IMR-90 (cell line): ENCODE results near the gene PPP1CA. TPM values are rescaled to one million over a fixed set of nuclear protein-coding genes. Genes with fewer than 3 reads are reported as not detected.

ENCODE experiments used
- ATAC-seq: fragments of 200-7000 bp; cut with Tn5 transposase; 2 replicates; pipeline ENCODE4 v1.9.1; 2020; ENCODE audit warnings: low read depth, mild to moderate bottlenecking, moderate library complexity
- BruUV-seq: library from RNA; stranded (reverse); fragments of 400-500 nt; replicated peaks from 2 replicates; lab custom pipeline; 2021; lab: Mats Ljungman, UMichigan
- CTCF ChIA-PET: fragments of 300-600 bp; formaldehyde crosslinking; extraction: SDS; loops from one replicate; lab custom pipeline; 2021; ENCODE audit warnings: antibody characterized with exemption; lab: Yijun Ruan, JAX
- POLR2A ChIA-PET: fragments of 300-600 bp; sonication (Branson Sonifier 250); formaldehyde crosslinking; loops from one replicate; lab custom pipeline; 2022; ENCODE audit warnings: antibody characterized with exemption; ENCODE audit not compliant: unreplicated experiment; lab: Charles Lee
- DNase-seq: peaks from one replicate; pipeline ENCODE4 v3.0.0; 2013
- H2AFZ ChIP-seq: replicated peaks from 2 replicates; pipeline ENCODE3; 2013; ENCODE audit warnings: low read length, mild to moderate bottlenecking; ENCODE audit not compliant: poor library complexity
- H2AK5ac ChIP-seq: 2 replicates; pipeline ENCODE4 v1.6.1; 2013; ENCODE audit warnings: low read depth, low read length, inconsistent platforms
- H2AK9ac ChIP-seq: replicated peaks from 2 replicates; pipeline ENCODE3; 2013; ENCODE audit warnings: mild to moderate bottlenecking, low read depth, low read length, moderate library complexity; ENCODE audit not compliant: poor library complexity
- H2BK120ac ChIP-seq: 2 replicates; pipeline ENCODE4 v1.6.1; 2013; ENCODE audit warnings: low read depth, low read length, inconsistent platforms
- H2BK15ac ChIP-seq: 3 replicates; pipeline ENCODE4 v1.6.1; 2013; ENCODE audit warnings: low read depth, low read length, inconsistent platforms
- H2BK20ac ChIP-seq: 2 replicates; pipeline ENCODE4 v1.6.1; 2013; ENCODE audit warnings: low read depth, mild to moderate bottlenecking, inconsistent platforms, low read length, moderate library complexity
- H2BK5ac ChIP-seq: 2 replicates; pipeline ENCODE4 v1.6.1; 2013; ENCODE audit warnings: mild to moderate bottlenecking, low read depth, low read length, inconsistent platforms; ENCODE audit not compliant: poor library complexity, severe bottlenecking
- H3K14ac ChIP-seq: replicated peaks from 2 replicates; pipeline ENCODE4 v1.6.1; 2013; ENCODE audit warnings: low read depth, low read length, inconsistent platforms
- H3K18ac ChIP-seq: 2 replicates; pipeline ENCODE4 v1.6.1; 2013; ENCODE audit warnings: low read depth, low read length, control low read depth
- H3K23ac ChIP-seq: 2 replicates; pipeline ENCODE4 v1.6.1; 2013; ENCODE audit warnings: low read depth, low read length, inconsistent platforms
- H3K27ac ChIP-seq: 2 replicates; pipeline ENCODE4 v1.5.1; 2013; ENCODE audit warnings: mild to moderate bottlenecking, control low read depth, low read length; ENCODE audit not compliant: insufficient read depth
- H3K27me3 ChIP-seq: 2 replicates; pipeline ENCODE4 v1.6.1; 2013; ENCODE audit warnings: low read length; ENCODE audit not compliant: control insufficient read depth, insufficient read depth
- H3K36me3 ChIP-seq: 2 replicates; pipeline ENCODE4 v1.6.1; 2013; ENCODE audit warnings: low read length, mixed read lengths; ENCODE audit not compliant: control insufficient read depth, insufficient read depth
- H3K4ac ChIP-seq: 2 replicates; pipeline ENCODE4 v1.6.1; 2013; ENCODE audit warnings: low read depth, low read length, inconsistent platforms
- H3K4me1 ChIP-seq: 2 replicates; pipeline ENCODE4 v1.6.1; 2013; ENCODE audit warnings: low read length, mixed read lengths; ENCODE audit not compliant: control insufficient read depth, insufficient read depth
- H3K4me2 ChIP-seq: 2 replicates; pipeline ENCODE4 v1.6.1; 2013; ENCODE audit warnings: low read depth, mild to moderate bottlenecking, control low read depth, low read length, moderate library complexity
- H3K4me3 ChIP-seq: 2 replicates; pipeline ENCODE4 v1.5.1; 2013; ENCODE audit warnings: low read depth, mild to moderate bottlenecking, control low read depth, low read length, moderate library complexity; ENCODE audit not compliant: insufficient read depth
- H3K56ac ChIP-seq: 2 replicates; pipeline ENCODE4 v1.6.1; 2013; ENCODE audit warnings: low read length, inconsistent platforms; ENCODE audit not compliant: insufficient read depth; ENCODE audit errors: extremely low read depth
- H3K79me1 ChIP-seq, 2 experiments: 2 replicates each; pipeline ENCODE4 v1.6.1; 2013; ENCODE audit warnings: low read length in 2 of 2, inconsistent platforms in 1 of 2, low read depth in 1 of 2
- H3K9ac ChIP-seq: 2 replicates; pipeline ENCODE4 v1.6.1; 2013; ENCODE audit warnings: low read depth, low read length, control low read depth
- H3K9me1 ChIP-seq: 2 replicates; pipeline ENCODE4 v1.6.1; 2013; ENCODE audit warnings: low read length, inconsistent platforms; ENCODE audit not compliant: insufficient read depth
- H3K9me3 ChIP-seq: 2 replicates; pipeline ENCODE4 v1.6.1; 2013; ENCODE audit warnings: low read length; ENCODE audit not compliant: control insufficient read depth, insufficient read depth
- H4K20me1 ChIP-seq: 2 replicates; pipeline ENCODE4 v1.6.1; 2013; ENCODE audit warnings: low read length, inconsistent platforms; ENCODE audit not compliant: insufficient read depth
- H4K5ac ChIP-seq: 2 replicates; pipeline ENCODE4 v1.6.1; 2013; ENCODE audit warnings: mild to moderate bottlenecking, low read depth, low read length, control low read depth
- H4K8ac ChIP-seq, 2 experiments: 2 replicates each; pipeline ENCODE4 v1.6.1; 2013; ENCODE audit warnings: low read depth in 2 of 2, low read length in 2 of 2, control low read depth in 1 of 2, inconsistent platforms in 1 of 2
- H4K91ac ChIP-seq: 2 replicates; pipeline ENCODE4 v1.6.1; 2013; ENCODE audit warnings: low read depth, low read length, inconsistent platforms; ENCODE audit not compliant: insufficient read depth
- CEBPB ChIP-seq: IDR thresholded peaks from 2 replicates; pipeline ENCODE4 v1.6.1; 2012; ENCODE audit warnings: low read depth, low read length, improper control_type of control experiment
- MAZ ChIP-seq: IDR thresholded peaks from 2 replicates; pipeline ENCODE4 v1.6.1; 2012; ENCODE audit warnings: low read depth, mild to moderate bottlenecking, low read length, improper control_type of control experiment, moderate library complexity, borderline replicate concordance
- MXI1 ChIP-seq: IDR thresholded peaks from 2 replicates; pipeline ENCODE4 v1.6.1; 2012; ENCODE audit warnings: low read depth, mild to moderate bottlenecking, low read length, moderate library complexity, borderline replicate concordance
- NFE2L2 ChIP-seq: fragments of 150-350 bp; IDR thresholded peaks from 2 replicates; pipeline ENCODE4 v1.6.1; 2016; ENCODE audit warnings: low read depth, mild to moderate bottlenecking, low read length
- RAD21 ChIP-seq: IDR thresholded peaks from 2 replicates; pipeline ENCODE4 v1.6.1; 2012; ENCODE audit warnings: low read length, improper control_type of control experiment
- RCOR1 ChIP-seq: IDR thresholded peaks from 2 replicates; pipeline ENCODE4 v1.6.1; 2012; ENCODE audit warnings: mild to moderate bottlenecking, low read length, improper control_type of control experiment; ENCODE audit not compliant: insufficient replicate concordance
- WGBS, 2 experiments: methylation state at CpG; one replicate each; pipeline versions ENCODE4 v1.1.5 to v1.1.7; 2013; ENCODE audit warnings: missing lambda C conversion rate in 2 of 2; ENCODE audit not compliant: insufficient read length in 1 of 2; ENCODE audit errors: extremely low coverage in 2 of 2; 5-methylcytosine and 5-hydroxymethylcytosine counted together
- dilution Hi-C: fragments of 300-500 bp; cut with HindIII; formaldehyde crosslinking; loops from one replicate; pipeline ENCODE4 v1.14.3; 2018; ENCODE audit warnings: low sequenced_read_pairs; ENCODE audit not compliant: unreplicated experiment
- in situ Hi-C: fragments of 300-500 bp; cut with MboI; formaldehyde crosslinking; loops from 3 replicates; pipeline ENCODE4 v1.14.3; 2019; ENCODE audit warnings: low sequenced_read_pairs, inconsistent platforms, mixed read lengths
- intact Hi-C: fragments of 100-400 bp; cut with micrococcal nuclease; formaldehyde crosslinking; loops from 2 replicates; pipeline ENCODE4 v1.10.0; 2022
- polyA plus RNA-seq, 3 experiments: library from polyadenylated mRNA; depleted of rRNA; stranded (reverse); fragments of >200 nt; gene quantifications; 2 replicates each; pipeline ENCODE4 v1.2.3, GENCODE V29; 2012; ENCODE audit warnings: low replicate concordance in 1 of 3
- total RNA-seq: library from RNA; depleted of rRNA; stranded (reverse); fragments of >200 nt; gene quantifications from 2 replicates; pipeline ENCODE4 v1.2.3, GENCODE V29; 2012
- TF ChIP-seq, protein P1 (sequence below): fragments of 150-350 bp; IDR thresholded peaks from 2 replicates; pipeline ENCODE4 v1.6.1; 2016; ENCODE audit warnings: low read depth, mild to moderate bottlenecking, low read length, moderate library complexity, borderline replicate concordance
- TF ChIP-seq, protein P2 (sequence below): conservative IDR thresholded peaks from 2 replicates; pipeline ENCODE4 v1.5.1; 2012; ENCODE audit warnings: mild to moderate bottlenecking, low read depth, low read length, improper control_type of control experiment

Gene PPP1CA
- total and polyA plus RNA-seq, 2 of the 4 experiments (the other 2 are of a cell fraction) = 228 to 313 TPM

DNA sequence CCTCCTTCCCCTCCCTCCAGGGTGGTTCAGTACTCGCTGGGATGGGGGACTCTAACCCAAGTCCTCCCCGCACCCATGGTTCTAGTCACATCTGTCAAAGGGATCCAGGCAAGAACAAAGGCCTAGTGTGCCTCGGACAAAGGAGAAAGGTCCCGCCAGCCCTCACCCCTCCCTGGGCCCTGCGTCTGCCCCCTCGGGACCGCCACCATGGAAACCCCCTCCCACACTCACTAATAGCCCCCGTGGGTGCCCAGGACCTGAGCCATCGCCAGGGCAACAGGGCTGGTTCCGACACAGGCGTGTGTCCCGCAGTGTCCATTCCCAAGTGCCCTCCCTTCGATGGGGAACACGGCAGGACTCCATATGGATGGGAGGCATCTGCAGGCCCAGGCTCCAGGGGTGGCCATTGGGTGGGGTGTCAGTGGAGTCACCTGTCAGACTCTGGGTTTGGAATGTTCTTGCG lies 8.7 kb upstream of the PPP1CA start:
- Histone ChIP-seq H4K20me1 (no peaks in the 10 kb centered on the region), H3K4ac (no peak overlapping the region), H2BK20ac (no peak overlapping the region), H3K36me3 (no peaks in the 10 kb centered on the region), H2AFZ (peak overlapping the region; percentile 43), H3K14ac (no peak overlapping the region), H3K27ac (no peak overlapping the region), H2BK15ac (no peak overlapping the region), H4K5ac (no peak overlapping the region), H2AK5ac (no peak overlapping the region), H2BK120ac (no peak overlapping the region), H2BK5ac (no peak overlapping the region), H3K56ac (no peak overlapping the region), H3K9me1 (no peaks in the 10 kb centered on the region), H3K27me3 (peaks cover 61% of the 10 kb centered on the region), H3K23ac (no peak overlapping the region), H3K79me1 (no peaks in the 10 kb centered on the region), H3K4me3 (no peak overlapping the region), H3K18ac (no peak overlapping the region), H3K9me3 (no peaks in the 10 kb centered on the region), H4K8ac (no peak overlapping the region), H3K4me1 (no peaks in the 10 kb centered on the region), H3K4me2 (no peak overlapping the region), H4K91ac (no peak overlapping the region), H3K9ac (no peak overlapping the region), H2AK9ac (no peak overlapping the region)
- TF ChIP-seq RAD21 (no peak), RCOR1 (no peak), CEBPB (no peak), NFE2L2 (no peak), MXI1 (no peak), MAZ (no peak)
- TF ChIP-seq, protein P1, sequence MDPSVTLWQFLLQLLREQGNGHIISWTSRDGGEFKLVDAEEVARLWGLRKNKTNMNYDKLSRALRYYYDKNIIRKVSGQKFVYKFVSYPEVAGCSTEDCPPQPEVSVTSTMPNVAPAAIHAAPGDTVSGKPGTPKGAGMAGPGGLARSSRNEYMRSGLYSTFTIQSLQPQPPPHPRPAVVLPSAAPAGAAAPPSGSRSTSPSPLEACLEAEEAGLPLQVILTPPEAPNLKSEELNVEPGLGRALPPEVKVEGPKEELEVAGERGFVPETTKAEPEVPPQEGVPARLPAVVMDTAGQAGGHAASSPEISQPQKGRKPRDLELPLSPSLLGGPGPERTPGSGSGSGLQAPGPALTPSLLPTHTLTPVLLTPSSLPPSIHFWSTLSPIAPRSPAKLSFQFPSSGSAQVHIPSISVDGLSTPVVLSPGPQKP = no peak
- TF ChIP-seq, protein P2, sequence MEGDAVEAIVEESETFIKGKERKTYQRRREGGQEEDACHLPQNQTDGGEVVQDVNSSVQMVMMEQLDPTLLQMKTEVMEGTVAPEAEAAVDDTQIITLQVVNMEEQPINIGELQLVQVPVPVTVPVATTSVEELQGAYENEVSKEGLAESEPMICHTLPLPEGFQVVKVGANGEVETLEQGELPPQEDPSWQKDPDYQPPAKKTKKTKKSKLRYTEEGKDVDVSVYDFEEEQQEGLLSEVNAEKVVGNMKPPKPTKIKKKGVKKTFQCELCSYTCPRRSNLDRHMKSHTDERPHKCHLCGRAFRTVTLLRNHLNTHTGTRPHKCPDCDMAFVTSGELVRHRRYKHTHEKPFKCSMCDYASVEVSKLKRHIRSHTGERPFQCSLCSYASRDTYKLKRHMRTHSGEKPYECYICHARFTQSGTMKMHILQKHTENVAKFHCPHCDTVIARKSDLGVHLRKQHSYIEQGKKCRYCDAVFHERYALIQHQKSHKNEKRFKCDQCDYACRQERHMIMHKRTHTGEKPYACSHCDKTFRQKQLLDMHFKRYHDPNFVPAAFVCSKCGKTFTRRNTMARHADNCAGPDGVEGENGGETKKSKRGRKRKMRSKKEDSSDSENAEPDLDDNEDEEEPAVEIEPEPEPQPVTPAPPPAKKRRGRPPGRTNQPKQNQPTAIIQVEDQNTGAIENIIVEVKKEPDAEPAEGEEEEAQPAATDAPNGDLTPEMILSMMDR = no peak
- in situ Hi-C loops = no loop called here
- dilution Hi-C loops = no loop called here
- WGBS, 2 experiments = 87% methylated on average over 4 of the region's 15 CpGs; no CpG with 5 or more reads in 1 of the 2 experiments
- ATAC-seq (no peak), DNase-seq (no peak)
- CTCF ChIA-PET = no interaction called here
- intact Hi-C loops = no loop called here
- no TSS peak for BruUV-seq
- POLR2A ChIA-PET = no interaction called here
